ENCODE data around the gene TYROBP.

Gene TYROBP

DNA sequence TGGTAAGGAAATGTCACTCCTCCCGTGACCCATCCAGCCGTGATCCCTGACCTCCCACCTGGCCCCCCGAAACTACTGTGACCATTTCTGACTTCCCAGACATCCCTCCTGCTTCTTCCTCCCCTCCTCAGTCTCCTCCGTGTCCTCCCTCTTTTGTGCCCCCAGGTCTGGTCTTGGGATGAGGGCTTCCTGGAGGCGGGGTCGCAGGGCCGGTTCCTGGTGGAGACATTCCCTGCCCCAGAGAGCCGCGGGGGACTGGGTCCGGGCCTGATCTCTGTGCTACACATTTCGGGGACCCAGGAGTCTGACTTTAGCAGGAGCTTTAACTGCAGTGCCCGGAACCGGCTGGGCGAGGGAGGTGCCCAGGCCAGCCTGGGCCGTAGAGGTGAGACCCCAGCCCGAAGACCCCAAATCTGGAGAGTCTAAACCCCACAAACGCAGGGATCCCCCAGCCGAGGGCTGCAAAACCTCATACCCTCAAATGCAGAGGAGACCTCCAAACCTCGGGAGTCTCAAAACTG lies 46.4 kb downstream of the TYROBP start:
- DNase-seq, result no peak
- Histone ChIP-seq H3K27me3 (ENCODE audit: insufficient read depth, low read depth, severe bottlenecking) (no peaks in the 10 kb centered on the region), H3K36me3 (peaks cover 82% of the 10 kb centered on the region), H3K9me3 (ENCODE audit: severe bottlenecking) (no peaks in the 10 kb centered on the region), H3K27ac (no peak overlapping the region), H3K4me3 (ENCODE audit: low read depth, low read length) (no peak overlapping the region)
- TF ChIP-seq, protein P1, sequence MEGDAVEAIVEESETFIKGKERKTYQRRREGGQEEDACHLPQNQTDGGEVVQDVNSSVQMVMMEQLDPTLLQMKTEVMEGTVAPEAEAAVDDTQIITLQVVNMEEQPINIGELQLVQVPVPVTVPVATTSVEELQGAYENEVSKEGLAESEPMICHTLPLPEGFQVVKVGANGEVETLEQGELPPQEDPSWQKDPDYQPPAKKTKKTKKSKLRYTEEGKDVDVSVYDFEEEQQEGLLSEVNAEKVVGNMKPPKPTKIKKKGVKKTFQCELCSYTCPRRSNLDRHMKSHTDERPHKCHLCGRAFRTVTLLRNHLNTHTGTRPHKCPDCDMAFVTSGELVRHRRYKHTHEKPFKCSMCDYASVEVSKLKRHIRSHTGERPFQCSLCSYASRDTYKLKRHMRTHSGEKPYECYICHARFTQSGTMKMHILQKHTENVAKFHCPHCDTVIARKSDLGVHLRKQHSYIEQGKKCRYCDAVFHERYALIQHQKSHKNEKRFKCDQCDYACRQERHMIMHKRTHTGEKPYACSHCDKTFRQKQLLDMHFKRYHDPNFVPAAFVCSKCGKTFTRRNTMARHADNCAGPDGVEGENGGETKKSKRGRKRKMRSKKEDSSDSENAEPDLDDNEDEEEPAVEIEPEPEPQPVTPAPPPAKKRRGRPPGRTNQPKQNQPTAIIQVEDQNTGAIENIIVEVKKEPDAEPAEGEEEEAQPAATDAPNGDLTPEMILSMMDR (IDR thresholded peaks at IDR 0.05; ENCODE audit: low read depth, low read length), result no peak

- TF ChIP-seq, protein P1 (IDR thresholded peaks at IDR 0.05; ENCODE audit: low read depth, low read length), result no peak
- Histone ChIP-seq H3K4me3 (ENCODE audit: low read depth, low read length) (no peak overlapping the region), H3K36me3 (peaks cover 76% of the 10 kb centered on the region), H3K27me3 (ENCODE audit: insufficient read depth, low read depth, severe bottlenecking) (no peaks in the 10 kb centered on the region), H3K27ac (no peak overlapping the region), H3K9me3 (ENCODE audit: severe bottlenecking) (no peaks in the 10 kb centered on the region)
- no peak for DNase-seq
These were observed 47.1 kb downstream of the TYROBP start for GRCh38 chr19:35860818-35861639.

- no peak overlapping the region for H3K4me3 ChIP-seq (ENCODE audit: low read depth, low read length)
- H3K27ac ChIP-seq, result no peak overlapping the region
- no peak for DNase-seq
- H3K9me3 ChIP-seq (ENCODE audit: severe bottlenecking), result no peaks in the 10 kb centered on the region
- TF ChIP-seq, protein P1 (IDR thresholded peaks at IDR 0.05; ENCODE audit: low read depth, low read length), result no peak
- no peaks in the 10 kb centered on the region for H3K27me3 ChIP-seq (ENCODE audit: insufficient read depth, low read depth, severe bottlenecking)
- H3K36me3 ChIP-seq, result peaks cover 70% of the 10 kb centered on the region
These were observed 47.7 kb downstream of the TYROBP start for GRCh38 chr19:35860436-35860817.

GRCh38 chr19:35859414-35859813 lies 48.7 kb downstream of the TYROBP start:
- no peak overlapping the region for H3K27ac ChIP-seq
- no peak overlapping the region for H3K4me3 ChIP-seq (ENCODE audit: low read depth, low read length)
- peaks cover 62% of the 10 kb centered on the region for H3K36me3 ChIP-seq
- no peak for DNase-seq
- no peaks in the 10 kb centered on the region for H3K27me3 ChIP-seq (ENCODE audit: insufficient read depth, low read depth, severe bottlenecking)
- H3K9me3 ChIP-seq (ENCODE audit: severe bottlenecking), result no peaks in the 10 kb centered on the region
- TF ChIP-seq, protein P1 (IDR thresholded peaks at IDR 0.05; ENCODE audit: low read depth, low read length), result no peak

DNA sequence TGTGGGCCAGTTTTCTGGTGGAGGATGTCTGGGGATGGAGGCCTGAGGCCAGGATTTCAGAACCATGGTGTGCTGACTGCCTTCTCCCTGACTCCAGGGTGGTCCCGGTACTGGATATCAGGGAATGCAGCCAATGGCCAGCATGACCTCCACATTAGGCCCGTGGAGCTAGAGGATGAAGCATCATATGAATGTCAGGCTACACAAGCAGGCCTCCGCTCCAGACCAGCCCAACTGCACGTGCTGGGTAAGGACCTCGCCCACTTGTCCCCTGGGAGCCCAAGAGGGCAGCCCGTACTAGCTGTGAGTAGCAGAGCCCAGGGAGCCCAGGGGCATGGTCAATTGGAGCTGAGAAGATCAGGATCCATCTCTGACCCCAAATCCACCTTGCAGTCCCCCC lies 49.8 kb downstream of the TYROBP start:
- Histone ChIP-seq H3K9me3 (ENCODE audit: severe bottlenecking) (no peaks in the 10 kb centered on the region), H3K27me3 (ENCODE audit: insufficient read depth, low read depth, severe bottlenecking) (no peaks in the 10 kb centered on the region), H3K27ac (no peak overlapping the region), H3K36me3 (peaks cover 51% of the 10 kb centered on the region), H3K4me3 (ENCODE audit: low read depth, low read length) (no peak overlapping the region)
- DNase-seq, result no peak
- TF ChIP-seq, protein P1 (IDR thresholded peaks at IDR 0.05; ENCODE audit: low read depth, low read length), result no peak

Data from WERI-Rb-1 (cell line).